K562 treated with DMSO at 1 percent for 24 hours (cell line): ENCODE data around the gene NUTF2. TPM values are rescaled to one million over a fixed set of nuclear protein-coding genes. Genes with fewer than 3 reads are reported as not detected.

Experiments
- total RNA-seq: library from RNA; unstranded; fragments of 300-600 nt; gene quantifications from 2 replicates; pipeline ENCODE4 v1.2.3, GENCODE V29; 2022; ENCODE audit warnings: low read depth; ENCODE audit not compliant: insufficient read depth

The NUTF2 gene
- 76.3 and 84.1 TPM in 2 replicates for total RNA-seq

DNA sequence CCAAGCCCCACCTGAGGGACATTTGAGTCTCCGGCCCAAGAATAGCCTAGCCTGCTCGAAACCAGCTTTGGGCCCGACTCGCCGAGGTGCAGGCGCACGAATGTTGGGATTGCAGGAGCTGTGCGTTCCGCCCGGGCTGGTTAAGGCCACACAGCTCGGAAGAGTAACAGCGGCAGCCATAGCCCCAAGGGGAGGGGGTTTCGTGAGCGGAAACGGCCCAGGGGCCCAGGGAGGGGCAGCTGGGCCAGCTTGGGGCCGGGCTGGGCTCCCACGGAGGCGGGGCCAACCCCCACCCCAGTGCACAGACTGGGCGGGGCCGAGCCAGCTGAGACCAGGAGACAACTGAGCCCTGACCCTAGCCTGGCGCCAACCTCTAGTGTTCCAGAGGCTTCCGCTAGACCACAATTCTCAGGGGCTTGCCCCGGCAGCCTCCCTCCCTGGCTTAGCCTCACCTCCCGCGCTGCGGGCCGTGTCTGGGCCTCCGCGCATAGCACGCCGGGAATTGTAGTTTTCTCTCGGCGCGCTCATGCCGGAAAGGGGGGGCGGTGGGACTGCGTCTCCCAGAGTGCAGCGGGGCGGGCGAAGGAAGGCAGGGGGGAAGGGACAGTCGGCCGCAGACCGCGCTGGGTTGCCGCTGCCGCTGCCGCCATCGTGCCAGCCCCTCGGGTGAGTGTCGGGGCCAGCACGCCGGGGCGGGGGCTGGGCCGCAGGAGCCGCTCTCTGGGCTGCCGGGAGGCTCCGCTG lies at the start of gene NUTF2:
TSS of gene NUTF2 (plus strand) at position 614 of the 744 bp plus-strand sequence. CDS start 18,198 bp downstream, outside the sequence.

DNA sequence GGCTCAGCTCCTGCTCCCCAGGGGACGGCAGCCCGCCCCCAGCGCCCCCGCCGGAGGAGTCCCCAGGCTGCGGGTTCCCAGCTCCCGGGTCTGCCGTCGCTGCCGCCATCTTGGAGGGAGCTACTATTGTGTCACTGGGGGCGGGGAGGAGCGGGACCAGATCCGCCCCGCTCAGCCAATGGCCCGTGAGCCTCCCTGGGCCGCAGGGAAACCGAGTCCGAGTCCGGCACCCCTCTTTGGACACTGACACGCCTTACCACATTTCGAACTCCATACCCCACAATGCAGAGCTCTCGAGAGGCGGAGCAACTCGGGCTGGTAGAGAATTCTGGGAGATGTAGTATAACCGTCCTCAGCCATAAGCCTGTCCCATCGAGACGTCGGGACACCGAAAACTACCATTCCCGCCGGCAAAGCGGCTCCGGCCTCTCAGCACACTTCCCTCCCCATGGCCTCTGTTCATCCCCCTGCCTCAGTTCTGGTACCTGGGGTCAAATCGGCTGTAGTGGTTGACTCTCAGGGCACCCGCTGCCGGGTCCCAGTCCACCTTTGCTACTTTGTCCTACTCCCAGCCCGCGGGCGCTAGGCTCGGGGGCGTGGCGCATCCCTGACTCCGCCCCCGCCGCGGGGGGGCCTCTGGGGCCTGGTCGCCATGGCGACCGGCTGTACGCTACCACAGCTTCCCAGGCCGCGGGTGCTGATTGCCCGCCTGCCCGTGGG lies 40.1 kb upstream of the NUTF2 start, which contains the start of the genes RANBP10 and TSNAXIP1:
TSS of gene RANBP10 (minus strand) at position 133 of the 720 bp plus-strand sequence. CDS start at position 109, 24 bp downstream.
TSS of gene TSNAXIP1 (plus strand) at position 462 of the 720 bp plus-strand sequence. CDS start 261 bp downstream, outside the sequence.

DNA sequence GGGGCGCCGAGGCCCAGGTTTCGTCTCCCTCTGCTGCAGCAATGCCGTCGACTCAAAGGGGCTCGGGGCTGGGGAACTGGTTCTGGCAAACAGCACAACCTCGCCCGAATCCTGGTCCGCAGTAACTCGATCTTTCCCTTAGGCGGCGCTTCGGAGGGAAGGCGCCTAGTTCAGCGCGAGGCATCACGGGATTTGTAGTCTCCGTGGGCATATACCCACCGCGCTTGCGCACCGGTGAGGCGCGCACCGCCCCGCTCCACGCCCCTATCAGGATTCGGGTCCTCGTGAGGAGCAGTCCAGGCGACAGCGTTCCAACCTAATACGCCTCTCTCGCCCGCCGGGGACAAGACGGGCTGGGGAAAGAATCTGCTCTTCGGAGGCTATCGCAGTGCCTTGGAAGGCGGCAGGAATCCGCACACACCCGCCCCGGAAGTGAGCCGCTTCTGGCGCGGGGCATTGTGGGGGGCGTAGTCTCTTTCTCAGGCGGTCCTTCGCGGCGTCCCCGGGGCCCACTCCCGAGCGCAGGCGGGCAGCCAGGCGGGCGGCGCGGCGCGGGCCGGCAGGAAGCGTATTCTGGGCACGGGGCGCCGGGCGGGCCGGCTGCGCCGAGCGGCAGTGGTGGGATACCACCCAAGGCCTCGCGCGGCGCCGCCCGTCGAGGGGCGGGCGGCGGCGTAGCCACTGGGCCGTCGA lies 4.8 kb upstream of the NUTF2 start, which contains the start of gene THAP11:
TSS of gene THAP11 (plus strand) at position 505 of the 693 bp plus-strand sequence. CDS start 235 bp downstream, outside the sequence.

DNA sequence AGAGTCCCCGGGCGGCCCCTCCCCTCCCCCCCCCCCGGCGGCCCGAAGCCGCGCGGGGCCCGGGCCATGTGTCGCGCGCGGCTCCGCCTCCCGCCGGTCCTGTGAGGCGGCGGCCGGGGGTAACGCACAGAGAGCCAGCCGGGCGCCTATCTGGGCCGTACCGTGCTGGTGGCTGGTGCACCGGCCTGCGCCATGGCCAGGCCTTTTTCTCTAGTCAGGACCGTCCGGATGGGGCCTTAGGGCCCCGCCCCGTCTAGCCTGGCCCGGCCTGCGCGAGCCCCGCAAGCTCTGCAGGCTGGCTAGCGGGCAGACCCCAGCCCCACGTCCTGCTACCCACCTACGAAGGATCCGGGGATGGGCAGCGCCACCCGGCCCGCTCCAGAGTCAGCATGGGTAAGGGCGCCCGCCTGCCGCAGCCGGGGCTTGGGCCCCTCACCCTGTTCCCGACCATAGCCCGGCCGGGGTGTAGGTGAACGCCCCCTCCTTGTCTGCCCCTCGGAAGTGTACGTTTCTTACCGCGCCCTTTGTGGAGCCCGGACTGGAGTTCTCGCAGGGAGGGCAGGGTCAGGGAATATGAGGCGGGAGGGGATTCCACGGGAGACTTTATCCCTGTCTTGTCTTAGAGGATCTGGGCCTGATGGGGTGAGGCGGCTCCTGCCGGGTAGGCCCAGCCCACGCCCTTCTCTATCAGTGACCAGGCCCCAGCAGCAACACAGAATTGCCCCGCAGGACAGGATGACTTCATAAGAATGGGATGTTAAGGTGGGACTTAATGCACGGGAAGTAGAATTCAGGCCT lies 530 bp downstream of the NUTF2 start, which contains the start of gene CENPT:
TSS of gene CENPT (minus strand) at position 630 of the 798 bp plus-strand sequence. CDS start 13,834 bp downstream, outside the sequence.

DNA sequence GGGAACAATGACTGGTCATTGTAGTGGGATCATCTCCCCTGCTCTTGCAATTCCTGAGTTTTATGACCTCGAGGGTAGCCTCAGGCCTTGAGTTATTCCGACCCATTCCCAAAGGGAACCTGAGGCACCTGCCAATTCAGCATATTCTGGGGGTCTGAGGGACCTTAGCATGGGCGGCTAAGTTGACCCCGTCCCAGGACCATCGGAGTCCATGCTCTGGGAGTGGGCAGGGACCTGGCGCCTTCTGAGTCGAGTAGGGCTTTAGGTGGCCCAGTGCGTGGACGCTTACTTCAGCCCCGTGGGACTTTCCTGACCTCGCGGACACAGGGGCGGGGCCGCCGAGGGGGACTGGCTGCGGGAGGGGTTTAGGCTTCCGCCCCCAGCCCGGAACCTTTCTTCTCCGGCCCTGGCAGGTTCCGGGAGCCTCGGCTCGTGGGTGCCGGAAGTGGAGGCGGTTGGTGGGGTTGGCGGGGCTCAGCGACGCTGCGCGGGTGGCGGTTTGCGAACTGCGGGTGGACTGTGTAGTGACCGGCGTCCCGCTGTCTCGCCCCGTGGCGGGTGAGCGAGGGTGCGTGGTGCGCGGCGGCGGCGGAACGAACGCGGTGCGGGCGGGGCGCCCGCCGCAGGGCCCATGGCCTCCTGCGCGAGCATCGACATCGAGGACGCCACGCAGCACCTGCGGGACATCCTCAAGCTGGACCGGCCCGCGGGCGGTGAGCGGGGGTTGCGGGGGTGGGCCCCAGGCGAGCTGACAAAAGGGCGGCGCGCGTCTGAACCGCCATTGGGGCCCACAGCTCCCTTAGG lies 26.1 kb downstream of the NUTF2 start, which contains the start of gene EDC4:
TSS of gene EDC4 (plus strand) at position 422 of the 804 bp plus-strand sequence. CDS start at position 632, 210 bp downstream.

DNA sequence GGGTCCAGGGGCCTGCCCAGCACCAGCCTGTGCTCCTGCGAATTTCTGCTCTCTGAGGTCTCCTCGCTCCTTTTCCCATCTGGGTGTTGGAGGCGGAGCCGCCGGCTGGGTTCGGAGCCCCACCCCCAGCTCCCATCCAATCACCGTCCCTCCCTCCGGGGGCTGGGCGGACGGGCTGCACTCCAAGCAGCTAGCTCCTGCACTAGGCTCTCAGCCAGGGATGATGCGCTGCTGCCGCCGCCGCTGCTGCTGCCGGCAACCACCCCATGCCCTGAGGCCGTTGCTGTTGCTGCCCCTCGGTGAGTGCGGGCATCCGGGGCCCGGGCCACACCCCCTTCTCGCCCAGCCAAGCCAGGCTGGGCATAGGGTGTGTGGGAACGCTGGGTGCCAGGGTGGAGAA lies 38.0 kb downstream of the NUTF2 start, which contains the start of gene NRN1L:
TSS of gene NRN1L (plus strand) at position 202 of the 400 bp plus-strand sequence. CDS start at position 221, 19 bp downstream.

DNA sequence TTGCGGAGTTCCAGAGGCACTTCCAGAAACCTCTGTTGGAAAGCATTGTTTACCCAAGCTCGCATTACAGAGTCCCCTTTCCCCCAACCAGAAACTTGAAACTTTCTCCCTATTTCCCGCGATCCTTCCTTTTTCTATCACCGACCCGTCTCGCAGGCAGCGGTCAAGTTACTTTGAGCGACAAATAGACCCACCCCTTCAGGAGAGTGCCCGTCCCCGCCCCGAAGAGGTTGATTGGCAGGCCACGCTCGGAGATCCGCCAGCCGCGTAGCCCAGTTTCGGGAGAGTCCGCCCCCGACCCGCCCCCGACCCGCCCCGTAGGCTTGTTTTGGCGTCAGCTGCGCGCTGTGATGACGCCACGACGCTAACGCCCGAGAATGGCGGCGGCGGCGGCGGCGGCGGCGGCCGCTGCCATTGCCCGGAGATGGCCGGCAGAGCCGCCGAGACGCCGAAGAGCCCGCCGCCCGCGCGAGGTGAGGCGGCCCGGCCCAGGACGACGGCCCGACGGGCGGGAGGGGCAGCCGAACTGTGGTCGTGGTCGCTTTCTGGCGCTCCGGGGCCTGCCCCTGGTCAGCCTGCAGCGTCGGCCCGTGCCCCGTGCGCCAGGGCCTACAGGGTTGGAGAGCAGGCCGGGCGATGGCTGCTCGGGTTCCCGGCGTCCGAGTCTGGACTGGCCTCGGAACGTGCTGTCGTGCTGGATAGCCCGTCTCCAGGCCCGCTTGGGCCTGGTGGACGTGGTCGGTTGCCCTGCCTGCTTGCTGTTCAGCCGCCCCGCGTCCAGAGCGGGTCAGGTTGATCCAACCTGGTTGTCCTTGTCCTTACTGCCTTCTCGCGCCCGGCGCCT lies 46.4 kb downstream of the NUTF2 start, which contains the start of gene PSKH1:
TSS of gene PSKH1 (plus strand) at position 356 of the 844 bp plus-strand sequence. CDS start 15,496 bp downstream, outside the sequence.

Other genes with a start within 250 kb of the NUTF2 start
- gene CARMIL2, start 201.8 kb upstream of the NUTF2 start, total RNA-seq, result 2.0 TPM in 2 replicates
- gene ACD, start 186.7 kb upstream of the NUTF2 start, total RNA-seq, result 51.6 and 54.9 TPM in 2 replicates
- 1.3 and 4.6 TPM in 2 replicates for gene PARD6A, start 186.0 kb upstream of the NUTF2 start, total RNA-seq
- 17.9 and 18.4 TPM in 2 replicates for gene ENKD1, start 180.2 kb upstream of the NUTF2 start, total RNA-seq
- gene C16orf86, start 180.1 kb upstream of the NUTF2 start, total RNA-seq, result 1.1 and 2.5 TPM in 2 replicates
- 19.9 and 22.5 TPM in 2 replicates for gene GFOD2, start 127.6 kb upstream of the NUTF2 start, total RNA-seq
- 16.9 and 17.6 TPM in 2 replicates for gene RANBP10, start 40.4 kb upstream of the NUTF2 start, total RNA-seq
- 0.10 TPM in 1 of 2 replicates, not detected in the other for gene TSNAXIP1, start 40.0 kb upstream of the NUTF2 start, total RNA-seq
- gene THAP11, start 4.6 kb upstream of the NUTF2 start, total RNA-seq, result 58.7 and 62.7 TPM in 2 replicates
- 67.2 and 75.8 TPM in 2 replicates for gene CENPT, start 760 bp downstream of the NUTF2 start, total RNA-seq
- gene EDC4, start 26.1 kb downstream of the NUTF2 start, total RNA-seq, result 91.7 and 98.7 TPM in 2 replicates
- 2.9 and 3.1 TPM in 2 replicates for gene NRN1L, start 38.0 kb downstream of the NUTF2 start, total RNA-seq
- 46.0 and 46.8 TPM in 2 replicates for gene PSKH1, start 46.3 kb downstream of the NUTF2 start, total RNA-seq
- gene CTRL, start 84.9 kb downstream of the NUTF2 start, total RNA-seq, result 0.59 and 1.3 TPM in 2 replicates
- gene PSMB10, start 89.9 kb downstream of the NUTF2 start, total RNA-seq, result 110 and 120 TPM in 2 replicates
- 5.5 and 9.9 TPM in 2 replicates for gene LCAT, start 97.2 kb downstream of the NUTF2 start, total RNA-seq
- 22.5 and 23.8 TPM in 2 replicates for gene SLC12A4, start 121.7 kb downstream of the NUTF2 start, total RNA-seq
- not detected in 2 replicates for gene DPEP3, start 133.6 kb downstream of the NUTF2 start, total RNA-seq
- gene DPEP2, start 152.6 kb downstream of the NUTF2 start, total RNA-seq, result 2.8 and 3.0 TPM in 2 replicates
- gene DPEP2NB, start 169.0 kb downstream of the NUTF2 start, total RNA-seq, result not detected in 2 replicates
- 17.4 and 20.0 TPM in 2 replicates for gene DDX28, start 176.3 kb downstream of the NUTF2 start, total RNA-seq
- 10.8 and 12.3 TPM in 2 replicates for gene DUS2, start 176.4 kb downstream of the NUTF2 start, total RNA-seq
- 31.2 and 35.3 TPM in 2 replicates for gene NFATC3, start 238.4 kb downstream of the NUTF2 start, total RNA-seq